Mesothelial cell of epicardium (in vitro differentiated cells): ENCODE results near the gene PRELP. TPM values are rescaled to one million over a fixed set of nuclear protein-coding genes. Genes with fewer than 3 reads are reported as not detected.
A peak's percentile ranks its signal among the peaks of the same experiment; 100 is the strongest.

Source experiments
- DNase-seq, 2 experiments: peaks; one replicate each; pipeline ENCODE4 v3.0.0; 2021; ENCODE audit warnings: low spot score in 2 of 2; ENCODE audit not compliant: unreplicated experiment in 2 of 2
- H3K27ac Mint-ChIP-seq: 2 replicates; pipeline ENCODE4 v1.8.0; 2021; ENCODE audit warnings: mixed read lengths
- H3K27me3 Mint-ChIP-seq: 2 replicates; pipeline ENCODE4 v1.8.0; 2021; ENCODE audit warnings: low read depth, mixed read lengths
- H3K36me3 Mint-ChIP-seq: 2 replicates; pipeline ENCODE4 v1.8.0; 2021; ENCODE audit warnings: mixed read lengths
- H3K4me1 Mint-ChIP-seq: 2 replicates; pipeline ENCODE4 v1.8.0; 2021; ENCODE audit warnings: mixed read lengths
- H3K4me3 Mint-ChIP-seq: 2 replicates; pipeline ENCODE4 v1.8.0; 2021; ENCODE audit warnings: mild to moderate bottlenecking, moderate library complexity, mixed read lengths
- H3K9me3 Mint-ChIP-seq: 2 replicates; pipeline ENCODE4 v1.8.0; 2021; ENCODE audit warnings: mixed read lengths
- CTCF ChIP-seq: fragments of 200-600 bp; sonication (generic); IDR thresholded peaks from one replicate; pipeline ENCODE4 v1.5.0; 2021; ENCODE audit warnings: antibody characterized with exemption; ENCODE audit not compliant: unreplicated experiment
- total RNA-seq: library from RNA; stranded (reverse); gene quantifications from 3 replicates; pipeline ENCODE4 v1.2.1, GENCODE V29; 2021

PRELP gene
- total RNA-seq, 1 donor from 2014 or later: 2.8 TPM

GRCh38 chr1:203435615-203436014 lies 40.0 kb upstream of the PRELP start:
- Mint-ChIP-seq H3K36me3 (no peaks in the 10 kb centered on the region), H3K4me1 (peaks cover 24% of the 10 kb centered on the region), H3K27ac (no peak overlapping the region), H3K4me3 (no peak overlapping the region), H3K27me3 (no peaks in the 10 kb centered on the region), H3K9me3 (no peaks in the 10 kb centered on the region)
- no peak for TF ChIP-seq CTCF
- no peak for DNase-seq

GRCh38 chr1:203437696-203438315 lies 37.8 kb upstream of the PRELP start:
- no peaks in the 10 kb centered on the region for H3K9me3 Mint-ChIP-seq
- H3K36me3 Mint-ChIP-seq: no peaks in the 10 kb centered on the region
- H3K4me3 Mint-ChIP-seq: no peak overlapping the region
- H3K27ac Mint-ChIP-seq: no peak overlapping the region
- H3K27me3 Mint-ChIP-seq: no peaks in the 10 kb centered on the region
- peaks cover 39% of the 10 kb centered on the region for H3K4me1 Mint-ChIP-seq
- no peak for DNase-seq
- TF ChIP-seq CTCF: no peak

GRCh38 chr1:203439131-203439730 lies 36.4 kb upstream of the PRELP start:
- H3K4me3 Mint-ChIP-seq: no peak overlapping the region
- H3K36me3 Mint-ChIP-seq: no peaks in the 10 kb centered on the region
- H3K4me1 Mint-ChIP-seq: peaks cover 43% of the 10 kb centered on the region
- DNase-seq: no peak
- H3K27ac Mint-ChIP-seq: peak overlapping the region; percentile 57
- no peak for TF ChIP-seq CTCF
- no peaks in the 10 kb centered on the region for H3K9me3 Mint-ChIP-seq
- H3K27me3 Mint-ChIP-seq: no peaks in the 10 kb centered on the region

GRCh38 chr1:203440771-203441170 lies 34.8 kb upstream of the PRELP start:
- no peak for TF ChIP-seq CTCF
- Mint-ChIP-seq H3K36me3 (no peaks in the 10 kb centered on the region), H3K4me3 (no peak overlapping the region), H3K4me1 (peaks cover 43% of the 10 kb centered on the region), H3K9me3 (peaks cover 9% of the 10 kb centered on the region), H3K27me3 (no peaks in the 10 kb centered on the region), H3K27ac (peak overlapping the region; percentile 60)
- DNase-seq: peak; percentile 37 to 66

- H3K4me3 Mint-ChIP-seq: no peak overlapping the region
- peaks cover 43% of the 10 kb centered on the region for H3K4me1 Mint-ChIP-seq
- peaks cover 9% of the 10 kb centered on the region for H3K9me3 Mint-ChIP-seq
- H3K27ac Mint-ChIP-seq: peak overlapping the region; percentile 60
- no peak for DNase-seq
- no peaks in the 10 kb centered on the region for H3K36me3 Mint-ChIP-seq
- TF ChIP-seq CTCF: no peak
- H3K27me3 Mint-ChIP-seq: no peaks in the 10 kb centered on the region
Measured at GRCh38 chr1:203441766-203442165, 33.8 kb upstream of the PRELP start.
